HEK293T (cell line): Measurements from ENCODE around the gene MAD1L1.

Experiments
- BHLHE40 ChIP-seq: fragments of 450-650 bp; IDR thresholded peaks from 2 replicates; pipeline ENCODE4 v1.6.1; 2016; ENCODE audit warnings: mild to moderate bottlenecking, moderate library complexity, borderline replicate concordance
- ELF4 ChIP-seq: fragments of 450-650 bp; IDR thresholded peaks from 2 replicates; pipeline ENCODE4 v1.6.1; 2017; ENCODE audit warnings: antibody characterized with exemption
- FOXA1 ChIP-seq: fragments of 450-650 bp; IDR thresholded peaks from 2 replicates; pipeline ENCODE4 v1.6.1; 2016; ENCODE audit warnings: mild to moderate bottlenecking
- FOXM1 ChIP-seq: fragments of 450-650 bp; IDR thresholded peaks from 2 replicates; pipeline ENCODE4 v1.6.1; 2017; ENCODE audit warnings: mild to moderate bottlenecking, borderline replicate concordance
- NFRKB ChIP-seq: fragments of 450-650 bp; IDR thresholded peaks from 2 replicates; pipeline ENCODE4 v1.6.1; 2016; ENCODE audit warnings: mild to moderate bottlenecking, moderate library complexity
- TARDBP ChIP-seq: fragments of 450-650 bp; IDR thresholded peaks from 2 replicates; pipeline ENCODE4 v1.6.1; 2016
- ZNF384 ChIP-seq: fragments of 450-650 bp; IDR thresholded peaks from 2 replicates; pipeline ENCODE4 v1.6.1; 2016

GRCh38 chr7:2175514-2175913 lies 57.2 kb downstream of the MAD1L1 start:
- TF ChIP-seq ZNF384: no peak
- no peak for TF ChIP-seq NFRKB
- TF ChIP-seq BHLHE40: no peak
- TF ChIP-seq TARDBP: no peak
- TF ChIP-seq FOXM1: no peak
- TF ChIP-seq FOXA1: no peak
- TF ChIP-seq ELF4: no peak
